Measurements from ENCODE around the gene LY9.
"Not testable (repeated sequence)": the region's sequence is repeated elsewhere in the genome, so short reads cannot be mapped to it uniquely, and the experiment has no call there.

The LY9 gene

GRCh38 chr1:160773093-160773492, 22.9 kb upstream of the LY9 start:
- DNase-seq (ENCODE audit: low spot score), result no peak

- no peak for DNase-seq (ENCODE audit: low spot score)
Observed at GRCh38 chr1:160774886-160775719, 20.9 kb upstream of the LY9 start.

GRCh38 chr1:160776178-160776577, 19.8 kb upstream of the LY9 start:
- DNase-seq (ENCODE audit: low spot score), result no peak

DNA sequence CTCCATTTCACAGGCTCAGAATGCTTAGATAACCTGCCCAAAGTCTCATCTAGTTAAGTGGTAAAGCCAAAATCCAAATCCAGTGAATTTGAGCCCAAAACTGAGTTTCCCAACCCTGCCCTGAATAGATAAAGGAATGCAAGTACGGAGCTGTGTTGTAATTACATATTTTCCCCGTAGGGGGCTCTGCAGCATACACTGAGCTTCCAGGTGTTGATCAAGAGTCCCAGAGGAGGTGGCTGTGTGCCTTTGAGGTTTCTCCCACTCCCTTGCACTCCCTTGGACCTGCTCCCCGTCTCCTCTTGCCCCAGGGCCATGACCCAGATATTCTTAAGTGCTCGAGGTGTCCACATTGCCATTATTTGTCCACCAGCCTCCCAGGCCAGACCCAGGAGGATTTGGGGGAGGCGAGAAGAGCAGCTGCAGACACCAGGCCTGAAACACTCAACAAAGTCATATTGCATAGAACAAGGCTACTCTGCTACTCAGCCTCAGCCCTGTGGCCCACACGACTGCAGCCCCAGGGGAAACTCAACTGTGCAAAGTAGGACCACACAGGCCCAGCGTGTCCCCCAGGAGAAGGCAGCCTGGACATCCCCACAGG, 18.4 kb upstream of the LY9 start:
- peak; percentile 71 for DNase-seq (ENCODE audit: low spot score)

DNA sequence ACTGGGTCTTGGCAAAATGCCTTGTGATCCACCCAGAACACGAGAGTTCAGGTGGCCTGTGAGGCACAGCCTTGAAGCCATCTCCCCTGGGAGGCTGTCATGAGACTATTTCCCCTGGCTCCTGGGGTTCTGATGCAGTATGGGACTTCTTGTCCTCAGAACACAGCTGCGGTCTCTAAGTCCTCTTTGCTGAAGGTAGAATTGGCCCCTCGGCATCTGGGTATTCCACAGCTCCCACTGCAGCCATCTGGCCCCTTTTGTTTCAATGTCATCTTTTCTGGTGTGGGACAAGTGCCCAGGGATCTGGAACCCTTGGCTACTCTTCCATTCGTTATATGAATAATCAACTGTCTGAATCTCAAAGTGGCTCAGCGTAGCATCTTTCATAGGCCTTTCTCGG, 17.0 kb upstream of the LY9 start:
- no peak for DNase-seq (ENCODE audit: low spot score)

- peak; percentile 41 for DNase-seq (ENCODE audit: low spot score)
Observed at GRCh38 chr1:160779626-160780397, 16.2 kb upstream of the LY9 start.

DNA sequence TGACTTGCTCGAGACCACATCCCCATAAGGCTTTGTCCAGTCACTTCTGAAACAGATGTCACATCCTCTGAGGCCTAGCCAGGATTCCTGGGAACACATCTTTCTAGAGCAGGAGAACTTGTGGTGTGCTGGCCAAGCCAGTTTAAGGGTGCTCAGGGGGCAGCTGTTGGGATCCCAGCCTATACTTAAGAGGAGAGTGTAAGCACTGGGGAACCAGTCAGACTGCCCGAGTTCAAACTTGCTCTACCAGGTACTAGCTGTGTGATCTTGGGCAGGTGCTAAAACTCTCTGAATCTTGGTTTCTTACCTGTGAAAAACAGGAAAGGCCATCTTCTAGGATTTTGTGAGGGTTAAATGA, 15.6 kb upstream of the LY9 start:
- DNase-seq (ENCODE audit: low spot score), result no peak

GRCh38 chr1:160781186-160781766, 14.7 kb upstream of the LY9 start:
- DNase-seq (ENCODE audit: low spot score), result no peak

GRCh38 chr1:160781914-160782689, 13.9 kb upstream of the LY9 start:
- DNase-seq (ENCODE audit: low spot score), result peak; percentile 28

GRCh38 chr1:160782988-160783765, 12.8 kb upstream of the LY9 start:
- DNase-seq (ENCODE audit: low spot score), result not testable (repeated sequence)

- no peak for DNase-seq (ENCODE audit: low spot score)
Observed at GRCh38 chr1:160789051-160789701, 6.8 kb upstream of the LY9 start.

GRCh38 chr1:160789702-160790611, 6.0 kb upstream of the LY9 start:
- no peak for DNase-seq (ENCODE audit: low spot score)

- no peak for DNase-seq (ENCODE audit: low spot score)
Observed at GRCh38 chr1:160794376-160794775, 1.6 kb upstream of the LY9 start.

DNA sequence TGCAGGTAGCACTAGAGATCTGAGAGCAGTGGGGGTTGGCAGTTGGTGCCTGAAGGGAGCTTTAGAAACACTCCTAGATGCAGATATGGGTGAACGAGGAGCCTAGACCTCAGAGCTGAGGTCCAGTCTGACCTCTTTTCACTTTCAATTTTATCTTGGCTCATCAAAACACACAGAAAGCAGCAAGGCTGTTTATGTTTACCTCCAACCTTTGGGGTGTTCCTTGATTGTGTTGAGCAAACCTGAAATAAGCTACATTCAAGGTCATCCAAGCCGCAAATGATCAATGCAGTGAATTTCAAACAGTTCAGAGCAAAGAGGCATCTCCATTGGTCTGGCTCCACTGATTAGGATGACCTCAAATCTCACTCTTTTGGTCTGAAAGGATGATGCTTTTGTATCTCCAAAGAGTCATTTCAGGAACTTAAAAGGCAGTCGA, 1.3 kb downstream of the LY9 start:
- DNase-seq (ENCODE audit: low spot score), result no peak

GRCh38 chr1:160797861-160798273, 1.9 kb downstream of the LY9 start:
- DNase-seq (ENCODE audit: low spot score), result peak; percentile 70

DNA sequence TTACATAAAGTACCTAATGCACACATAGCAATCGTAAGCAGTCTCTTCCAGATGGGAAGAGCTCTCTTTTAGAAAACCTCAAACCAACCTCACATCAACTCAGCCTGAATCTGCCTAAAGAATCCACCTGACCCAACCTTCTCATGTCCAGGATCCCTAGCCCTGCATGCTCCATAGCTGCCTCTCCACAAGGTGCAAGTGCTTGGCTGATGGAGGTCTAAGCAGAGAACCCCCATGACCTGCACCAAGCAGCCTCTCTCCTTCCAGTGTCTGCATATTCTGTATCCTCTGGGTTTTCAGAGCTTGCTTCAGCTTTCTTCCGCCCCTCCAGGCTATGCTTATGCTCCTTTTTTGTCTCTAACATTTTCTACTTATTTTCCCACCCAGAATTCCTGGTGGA, 2.5 kb downstream of the LY9 start:
- DNase-seq (ENCODE audit: low spot score), result no peak

DNA sequence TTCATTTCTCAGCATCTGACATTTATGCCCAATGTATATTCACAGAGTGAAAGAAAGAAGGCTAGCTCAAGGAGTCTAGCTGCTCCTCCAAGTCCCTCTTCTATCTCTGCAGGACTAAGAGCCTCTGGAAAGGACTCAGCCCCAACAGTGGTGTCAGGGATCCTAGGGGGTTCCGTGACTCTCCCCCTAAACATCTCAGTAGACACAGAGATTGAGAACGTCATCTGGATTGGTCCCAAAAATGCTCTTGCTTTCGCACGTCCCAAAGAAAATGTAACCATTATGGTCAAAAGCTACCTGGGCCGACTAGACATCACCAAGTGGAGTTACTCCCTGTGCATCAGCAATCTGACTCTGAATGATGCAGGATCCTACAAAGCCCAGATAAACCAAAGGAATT, 3.7 kb downstream of the LY9 start:
- DNase-seq (ENCODE audit: low spot score), result no peak

- DNase-seq (ENCODE audit: low spot score), result no peak
Observed at GRCh38 chr1:160800142-160800541, 4.2 kb downstream of the LY9 start.

- DNase-seq (ENCODE audit: low spot score), result peak; percentile 45
Observed at GRCh38 chr1:160800645-160801408, 4.9 kb downstream of the LY9 start.
